GM12801 (cell line): ENCODE data around the gene MDP1.

ENCODE experiments used
- CTCF ChIP-seq: IDR thresholded peaks from one replicate; pipeline ENCODE4 v1.5.1; 2011; ENCODE audit warnings: control low read depth; ENCODE audit not compliant: insufficient read length; ENCODE audit errors: extremely low read depth

The MDP1 gene

GRCh38 chr14:24260026-24260779, 44.3 kb upstream of the MDP1 start:
- no peak for TF ChIP-seq CTCF

- TF ChIP-seq CTCF = no peak
These were observed 43.6 kb upstream of the MDP1 start for GRCh38 chr14:24259282-24260025.

- no peak for TF ChIP-seq CTCF
These were observed 42.8 kb upstream of the MDP1 start for GRCh38 chr14:24258548-24259265.

GRCh38 chr14:24258119-24258518, 42.3 kb upstream of the MDP1 start:
- no peak for TF ChIP-seq CTCF

GRCh38 chr14:24256960-24257359, 41.1 kb upstream of the MDP1 start:
- no peak for TF ChIP-seq CTCF

GRCh38 chr14:24255931-24256711, 40.3 kb upstream of the MDP1 start:
- TF ChIP-seq CTCF = no peak
